Measurements from ENCODE around the gene TAF4B.

DNA sequence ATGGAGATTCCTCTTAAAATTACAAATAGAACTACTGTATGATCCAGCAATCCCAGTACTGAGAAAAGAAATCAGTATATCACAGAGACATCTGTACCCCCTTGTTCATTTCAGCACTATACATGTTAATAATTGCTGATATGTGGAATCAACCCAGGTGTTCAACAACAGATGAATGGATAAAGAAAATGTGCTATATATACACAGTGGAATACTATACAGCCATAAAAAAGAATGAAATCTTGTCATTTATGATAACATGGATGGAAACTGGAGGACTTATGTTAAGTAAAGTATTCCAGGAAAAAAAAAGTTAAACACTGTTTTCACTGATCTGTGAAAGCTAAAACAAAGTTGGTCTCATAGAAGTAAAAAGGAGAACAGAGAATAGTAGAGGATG, 124.7 kb downstream of the TAF4B start:
- TF ChIP-seq POLR2A (IDR thresholded peaks at IDR 0.05; ENCODE audit: low read depth, low read length) (no peak), TAF1 (IDR thresholded peaks at IDR 0.05; ENCODE audit: borderline replicate concordance, low read depth, low read length) (no peak), POLR2AphosphoS5 (IDR thresholded peaks at IDR 0.05; ENCODE audit: low read depth, low read length) (no peak)

All from GM12892 (cell line).